Thoracic aorta (tissue), 2 donors: ENCODE data around the gene HNRNPDL. TPM values are rescaled to one million over a fixed set of nuclear protein-coding genes. Genes with fewer than 3 reads are reported as not detected.
A peak's percentile ranks its signal among the peaks of the same experiment; 100 is the strongest.

Source experiments
- ATAC-seq: fragments of 150-250 bp; one replicate; pipeline ENCODE4 v1.8.0; 2017; ENCODE audit warnings: low read depth; ENCODE audit not compliant: insufficient number of reproducible peaks, low FRiP score
- DNase-seq: peaks from one replicate; pipeline ENCODE4 v3.0.0-alpha.2; 2020; ENCODE audit warnings: low spot score
- H3K27ac ChIP-seq, 2 donors: fragments of 200-600 bp; sonication (generic); 1 replicate in 1 of 2; 2 replicates in 1 of 2; pipeline ENCODE4 v1.5.1; 2016; ENCODE audit warnings: mild to moderate bottlenecking in 2 of 2, moderate library complexity in 2 of 2
- H3K27me3 ChIP-seq: fragments of 200-600 bp; sonication (generic); replicated peaks from 2 replicates; pipeline ENCODE4 v1.6.0; 2016; ENCODE audit warnings: mild to moderate bottlenecking; ENCODE audit not compliant: insufficient read depth
- H3K36me3 ChIP-seq: fragments of 200-600 bp; sonication (generic); one replicate; pipeline ENCODE4 v1.5.1; 2016
- H3K4me1 ChIP-seq, 2 donors: fragments of 200-600 bp; sonication (generic); 1 replicate in 1 of 2; 2 replicates in 1 of 2; pipeline versions ENCODE4 v1.5.1 to v1.6.0; 2016; ENCODE audit warnings: low read depth in 2 of 2, mild to moderate bottlenecking in 1 of 2; ENCODE audit not compliant: control insufficient read depth in 1 of 2
- H3K4me3 ChIP-seq: fragments of 200-600 bp; sonication (generic); 2 replicates; pipeline ENCODE4 v1.5.1; 2016; ENCODE audit warnings: mild to moderate bottlenecking
- H3K9me3 ChIP-seq: fragments of 200-600 bp; sonication (generic); 2 replicates; pipeline ENCODE4 v1.5.1; 2016
- CTCF ChIP-seq: fragments of 200-600 bp; sonication (generic); IDR thresholded peaks from one replicate; pipeline ENCODE4 v1.5.1; 2019; ENCODE audit warnings: antibody characterized with exemption
- total RNA-seq, 2 donors: library from RNA; depleted of rRNA; stranded (reverse); fragments of >200 nt; gene quantifications; one replicate each; pipeline versions ENCODE4 v1.1.0 to v1.2.3, GENCODE V29; 2016

Gene HNRNPDL
- total RNA-seq, 2 donors from 2014 or later = 145 to 191 TPM

- no peak for ATAC-seq
- no peak for TF ChIP-seq CTCF
- Histone ChIP-seq H3K36me3 (no peaks in the 10 kb centered on the region), H3K27ac (no peak overlapping the region), H3K9me3 (no peaks in the 10 kb centered on the region), H3K4me1 (peaks cover 3 to 8% of the 10 kb centered on the region in 2 donors), H3K4me3 (no peak overlapping the region), H3K27me3 (no peaks in the 10 kb centered on the region)
- DNase-seq = no peak
Observed at GRCh38 chr4:82380344-82380743, 49.9 kb downstream of the HNRNPDL start.

- H3K27me3 ChIP-seq = no peaks in the 10 kb centered on the region
- TF ChIP-seq CTCF = no peak
- DNase-seq = no peak
Observed at GRCh38 chr4:82376109-82376508, 54.2 kb downstream of the HNRNPDL start.

GRCh38 chr4:82373816-82374625 is 56.2 kb downstream of the HNRNPDL start, which contains the start of gene HNRNPD:
Gene HNRNPD, minus strand, starts transcription at chr4:82373991. Its CDS starts 313 bp downstream, at chr4:82373678.
- no peak for TF ChIP-seq CTCF
- Histone ChIP-seq H3K9me3 (no peaks in the 10 kb centered on the region), H3K4me3 (peak within 1 kb of the TSS; percentile 93), H3K27me3 (no peaks in the 10 kb centered on the region), H3K27ac (peak within 1 kb of the TSS; percentile 96 to 97), H3K36me3 (no peaks in the 10 kb centered on the region), H3K4me1 (peaks cover 16 to 39% of the 10 kb centered on the region in 2 donors)
- DNase-seq (peak; percentile 95), ATAC-seq (peak; percentile 96)

More at GRCh38 chr4:82376109-82376508, 54.2 kb downstream of the HNRNPDL start:
- Histone ChIP-seq H3K27ac (no peak overlapping the region), H3K9me3 (no peaks in the 10 kb centered on the region), H3K4me3 (no peak overlapping the region), H3K4me1 (peaks cover 3 to 18% of the 10 kb centered on the region in 2 donors), H3K36me3 (no peaks in the 10 kb centered on the region)
- ATAC-seq = no peak

- H3K4me1 ChIP-seq = peaks cover 17 to 45% of the 10 kb centered on the region in 2 donors
- DNase-seq (no peak), ATAC-seq (peak; percentile 7)
- no peaks in the 10 kb centered on the region for H3K27me3 ChIP-seq
- no peaks in the 10 kb centered on the region for H3K36me3 ChIP-seq
- peak overlapping the region; percentile 96 to 97 for H3K27ac ChIP-seq
- no peaks in the 10 kb centered on the region for H3K9me3 ChIP-seq
- H3K4me3 ChIP-seq = peak overlapping the region; percentile 93
- no peak for TF ChIP-seq CTCF
Observed at GRCh38 chr4:82373486-82373815, 56.8 kb downstream of the HNRNPDL start.

Other genes with a start within 250 kb of the HNRNPDL start
- 100 to 1,000 TPM in 1 of 2 donors, 10 to 100 TPM in 1; 63.2 to 110 TPM for gene HNRNPD, start 56.5 kb downstream of the HNRNPDL start, total RNA-seq
- 10 to 100 TPM; 15.4 to 15.5 TPM for gene ENOPH1, start 128 bp upstream of the HNRNPDL start, total RNA-seq
- gene TMEM150C, start 131.5 kb upstream of the HNRNPDL start, total RNA-seq = 1 to 10 TPM in 1 of 2 donors, under 1 TPM in 1; 0.92 to 2.0 TPM